ENCODE results near the gene SPATA17. TPM values are rescaled to one million over a fixed set of nuclear protein-coding genes. Genes with fewer than 3 reads are reported as not detected.

The SPATA17 gene
- polyA plus RNA-seq, 1 donor from 2014 or later = 3.1 TPM

- Histone ChIP-seq H4K20me1 (ENCODE audit: insufficient read depth) (no peaks in the 10 kb centered on the region), H3F3A (ENCODE audit: insufficient read depth, low read length, poor library complexity, severe bottlenecking) (no peaks in the 10 kb centered on the region), H3K9me3 (ENCODE audit: low read length) (no peaks in the 10 kb centered on the region), H3K9me2 (ENCODE audit: insufficient read depth, low read length) (no peaks in the 10 kb centered on the region), H3K27ac (ENCODE audit: low read length) (no peak overlapping the region), H3K36me3 (ENCODE audit: insufficient read depth, low read length) (no peaks in the 10 kb centered on the region), H3K4me2 (ENCODE audit: low read length) (no peak overlapping the region), H3K27me3 (ENCODE audit: insufficient read depth, low read depth, low read length) (no peaks in the 10 kb centered on the region), H2AFZ (ENCODE audit: low read depth, low read length) (no peak overlapping the region), H3K9ac (ENCODE audit: low read length) (no peak overlapping the region), H3K4me3 (ENCODE audit: low read length) (no peak overlapping the region), H3K79me2 (replicated peaks; ENCODE audit: insufficient read depth, low read length) (no peaks in the 10 kb centered on the region)
- TF ChIP-seq EP300 (conservative IDR thresholded peaks at IDR 0.05; ENCODE audit: poor library complexity, severe bottlenecking) (no peak), POLR2AphosphoS5 (IDR thresholded peaks at IDR 0.05) (no peak), EZH2 (IDR thresholded peaks at IDR 0.05; ENCODE audit: borderline replicate concordance, insufficient read depth, low read length, poor library complexity, severe bottlenecking) (no peak), TAF1 (IDR thresholded peaks at IDR 0.05; ENCODE audit: low read depth) (no peak), SMC3 (conservative IDR thresholded peaks at IDR 0.05; ENCODE audit: poor library complexity) (no peak), MXI1 (conservative IDR thresholded peaks at IDR 0.05; ENCODE audit: poor library complexity, severe bottlenecking) (no peak), RAD21 (conservative IDR thresholded peaks at IDR 0.05) (no peak)
- TF ChIP-seq, protein P1, sequence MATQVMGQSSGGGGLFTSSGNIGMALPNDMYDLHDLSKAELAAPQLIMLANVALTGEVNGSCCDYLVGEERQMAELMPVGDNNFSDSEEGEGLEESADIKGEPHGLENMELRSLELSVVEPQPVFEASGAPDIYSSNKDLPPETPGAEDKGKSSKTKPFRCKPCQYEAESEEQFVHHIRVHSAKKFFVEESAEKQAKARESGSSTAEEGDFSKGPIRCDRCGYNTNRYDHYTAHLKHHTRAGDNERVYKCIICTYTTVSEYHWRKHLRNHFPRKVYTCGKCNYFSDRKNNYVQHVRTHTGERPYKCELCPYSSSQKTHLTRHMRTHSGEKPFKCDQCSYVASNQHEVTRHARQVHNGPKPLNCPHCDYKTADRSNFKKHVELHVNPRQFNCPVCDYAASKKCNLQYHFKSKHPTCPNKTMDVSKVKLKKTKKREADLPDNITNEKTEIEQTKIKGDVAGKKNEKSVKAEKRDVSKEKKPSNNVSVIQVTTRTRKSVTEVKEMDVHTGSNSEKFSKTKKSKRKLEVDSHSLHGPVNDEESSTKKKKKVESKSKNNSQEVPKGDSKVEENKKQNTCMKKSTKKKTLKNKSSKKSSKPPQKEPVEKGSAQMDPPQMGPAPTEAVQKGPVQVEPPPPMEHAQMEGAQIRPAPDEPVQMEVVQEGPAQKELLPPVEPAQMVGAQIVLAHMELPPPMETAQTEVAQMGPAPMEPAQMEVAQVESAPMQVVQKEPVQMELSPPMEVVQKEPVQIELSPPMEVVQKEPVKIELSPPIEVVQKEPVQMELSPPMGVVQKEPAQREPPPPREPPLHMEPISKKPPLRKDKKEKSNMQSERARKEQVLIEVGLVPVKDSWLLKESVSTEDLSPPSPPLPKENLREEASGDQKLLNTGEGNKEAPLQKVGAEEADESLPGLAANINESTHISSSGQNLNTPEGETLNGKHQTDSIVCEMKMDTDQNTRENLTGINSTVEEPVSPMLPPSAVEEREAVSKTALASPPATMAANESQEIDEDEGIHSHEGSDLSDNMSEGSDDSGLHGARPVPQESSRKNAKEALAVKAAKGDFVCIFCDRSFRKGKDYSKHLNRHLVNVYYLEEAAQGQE (IDR thresholded peaks at IDR 0.05; ENCODE audit: borderline replicate concordance) = no peak
- TF ChIP-seq, protein P2, sequence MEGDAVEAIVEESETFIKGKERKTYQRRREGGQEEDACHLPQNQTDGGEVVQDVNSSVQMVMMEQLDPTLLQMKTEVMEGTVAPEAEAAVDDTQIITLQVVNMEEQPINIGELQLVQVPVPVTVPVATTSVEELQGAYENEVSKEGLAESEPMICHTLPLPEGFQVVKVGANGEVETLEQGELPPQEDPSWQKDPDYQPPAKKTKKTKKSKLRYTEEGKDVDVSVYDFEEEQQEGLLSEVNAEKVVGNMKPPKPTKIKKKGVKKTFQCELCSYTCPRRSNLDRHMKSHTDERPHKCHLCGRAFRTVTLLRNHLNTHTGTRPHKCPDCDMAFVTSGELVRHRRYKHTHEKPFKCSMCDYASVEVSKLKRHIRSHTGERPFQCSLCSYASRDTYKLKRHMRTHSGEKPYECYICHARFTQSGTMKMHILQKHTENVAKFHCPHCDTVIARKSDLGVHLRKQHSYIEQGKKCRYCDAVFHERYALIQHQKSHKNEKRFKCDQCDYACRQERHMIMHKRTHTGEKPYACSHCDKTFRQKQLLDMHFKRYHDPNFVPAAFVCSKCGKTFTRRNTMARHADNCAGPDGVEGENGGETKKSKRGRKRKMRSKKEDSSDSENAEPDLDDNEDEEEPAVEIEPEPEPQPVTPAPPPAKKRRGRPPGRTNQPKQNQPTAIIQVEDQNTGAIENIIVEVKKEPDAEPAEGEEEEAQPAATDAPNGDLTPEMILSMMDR (IDR thresholded peaks at IDR 0.05; ENCODE audit: poor library complexity, severe bottlenecking) = no peak
Observed at GRCh38 chr1:217895841-217896240, 264.7 kb downstream of the SPATA17 start.

- Histone ChIP-seq H3K9ac (ENCODE audit: low read length) (no peak overlapping the region), H4K20me1 (ENCODE audit: insufficient read depth) (no peaks in the 10 kb centered on the region), H3K27ac (ENCODE audit: low read length) (no peak overlapping the region), H3K4me2 (ENCODE audit: low read length) (no peak overlapping the region), H3K4me3 (ENCODE audit: low read length) (no peak overlapping the region), H2AFZ (ENCODE audit: low read depth, low read length) (no peak overlapping the region), H3K27me3 (ENCODE audit: insufficient read depth, low read depth, low read length) (no peaks in the 10 kb centered on the region), H3K36me3 (ENCODE audit: insufficient read depth, low read length) (no peaks in the 10 kb centered on the region), H3K9me2 (ENCODE audit: insufficient read depth, low read length) (no peaks in the 10 kb centered on the region), H3K79me2 (replicated peaks; ENCODE audit: insufficient read depth, low read length) (no peaks in the 10 kb centered on the region), H3F3A (ENCODE audit: insufficient read depth, low read length, poor library complexity, severe bottlenecking) (no peaks in the 10 kb centered on the region), H3K9me3 (ENCODE audit: low read length) (no peaks in the 10 kb centered on the region)
- TF ChIP-seq MXI1 (conservative IDR thresholded peaks at IDR 0.05; ENCODE audit: poor library complexity, severe bottlenecking) = no peak
- TF ChIP-seq RAD21 (conservative IDR thresholded peaks at IDR 0.05) = no peak
- no peak for TF ChIP-seq EZH2 (IDR thresholded peaks at IDR 0.05; ENCODE audit: borderline replicate concordance, insufficient read depth, low read length, poor library complexity, severe bottlenecking)
- no peak for TF ChIP-seq TAF1 (IDR thresholded peaks at IDR 0.05; ENCODE audit: low read depth)
- TF ChIP-seq, protein P2 (IDR thresholded peaks at IDR 0.05; ENCODE audit: poor library complexity, severe bottlenecking) = no peak
- no peak for TF ChIP-seq EP300 (conservative IDR thresholded peaks at IDR 0.05; ENCODE audit: poor library complexity, severe bottlenecking)
- TF ChIP-seq, protein P1 (IDR thresholded peaks at IDR 0.05; ENCODE audit: borderline replicate concordance) = no peak
- TF ChIP-seq SMC3 (conservative IDR thresholded peaks at IDR 0.05; ENCODE audit: poor library complexity) = no peak
- no peak for TF ChIP-seq POLR2AphosphoS5 (IDR thresholded peaks at IDR 0.05)
Observed at GRCh38 chr1:217896490-217896889, 265.3 kb downstream of the SPATA17 start.

Measured in neural cell (in vitro differentiated cells).